Ovary (tissue), 9 donors: ENCODE data around the gene PBX1. TPM values are rescaled to one million over a fixed set of nuclear protein-coding genes. Genes with fewer than 3 reads are reported as not detected.

Experiments
- DNase-seq, 5 donors: peaks; one replicate each; pipeline ENCODE4 v3.0.0-alpha.2; 2019 to 2020
- H3K27ac ChIP-seq, 2 donors: fragments of 200-600 bp; one replicate each; pipeline versions ENCODE4 v1.5.1 to v1.8.0; 2019 to 2022
- H3K27me3 ChIP-seq: fragments of 200-600 bp; one replicate; pipeline ENCODE4 v1.8.0; 2022
- H3K36me3 ChIP-seq: fragments of 200-600 bp; sonication (generic); one replicate; pipeline ENCODE4 v1.5.1; 2019
- H3K4me1 ChIP-seq: one replicate; pipeline ENCODE4 v1.8.1; 2013; ENCODE audit warnings: mild to moderate bottlenecking, moderate library complexity; ENCODE audit not compliant: insufficient read depth
- H3K4me3 ChIP-seq: fragments of 200-600 bp; sonication (generic); one replicate; pipeline ENCODE4 v1.5.1; 2017
- H3K9me3 ChIP-seq, 2 donors: fragments of 200-600 bp in 1 of 2; sonication (generic) in 1 of 2; one replicate each; pipeline versions ENCODE4 v1.5.1 to v1.8.1; 2013 to 2019; ENCODE audit warnings: mild to moderate bottlenecking in 1 of 2, moderate library complexity in 1 of 2
- EP300 ChIP-seq: sonication (generic); formaldehyde crosslinking; IDR thresholded peaks from one replicate; pipeline ENCODE4 v1.6.1; 2017; ENCODE audit warnings: antibody characterized with exemption
- POLR2A ChIP-seq: fragments of 450-650 bp; IDR thresholded peaks from one replicate; pipeline ENCODE4 v1.6.1; 2017; ENCODE audit warnings: antibody characterized with exemption, mild to moderate bottlenecking, moderate library complexity
- WGBS, 3 donors: extraction: QIAGEN DNeasy Blood & Tissue Kit in 1 of 3; methylation state at CpG; one replicate each; pipeline versions ENCODE4 v1.1.5 to v1.1.7; 2013 to 2017; 5-methylcytosine and 5-hydroxymethylcytosine counted together
- intact Hi-C, 4 donors: fragments of 100-400 bp; cut with DNase I; formaldehyde crosslinking; loops; one replicate each; pipeline versions ENCODE4 v1.11.0 to v1.15.1; 2022 to 2023
- polyA plus RNA-seq, 2 donors: library from polyadenylated mRNA; stranded (reverse); fragments of 200-250 nt in 1 of 2; fragments of 350-450 nt in 1 of 2; fragmentation: Illumina TruSeq in 1 of 2; extraction: RNeasy Lipid Tissue Mini Kit (QIAGEN cat#74804) in 1 of 2; gene quantifications; one replicate each; pipeline ENCODE4 v1.2.3, GENCODE V29; 2013 to 2014
- total RNA-seq, 7 donors: library from RNA; depleted of rRNA in 2 of 7; stranded (reverse); fragments of >200 nt in 2 of 7; fragmentation: NEBNext Ultra II Directional in 3 of 7; extraction: Animal tissue kit (Norgen Biotek cat#: 25700) in 3 of 7; gene quantifications; one replicate each; pipeline versions ENCODE4 v1.1.0 to v1.2.4, GENCODE V29; 2016 to 2023
- TF ChIP-seq, protein P1 (sequence below), 3 donors: fragments of 450-650 bp in 2 of 3; fragments of 200-600 bp in 1 of 3; IDR thresholded peaks; one replicate each; pipeline versions ENCODE4 v1.5.1 to v1.8.0; 2016 to 2022; ENCODE audit warnings: antibody characterized with exemption in 3 of 3, mild to moderate bottlenecking in 1 of 3
- donor health status: DM: no; HTN: no; CAD: no; lungs with moderate emphysema.
- donor health status: DM: no; HTN: no; CAD: no.
- donor health status: Bipolar disorder and iron deficiency.
- donor health status: DM: yes; HTN: yes; CAD: no.
- donor health status: DM: no; HTN: no; CAD: no.
- donor health status: DM: yes; HTN: yes; CAD: no.

The PBX1 gene
- total and polyA plus RNA-seq, 9 donors: 43.7 to 220 (median 142) TPM

DNA sequence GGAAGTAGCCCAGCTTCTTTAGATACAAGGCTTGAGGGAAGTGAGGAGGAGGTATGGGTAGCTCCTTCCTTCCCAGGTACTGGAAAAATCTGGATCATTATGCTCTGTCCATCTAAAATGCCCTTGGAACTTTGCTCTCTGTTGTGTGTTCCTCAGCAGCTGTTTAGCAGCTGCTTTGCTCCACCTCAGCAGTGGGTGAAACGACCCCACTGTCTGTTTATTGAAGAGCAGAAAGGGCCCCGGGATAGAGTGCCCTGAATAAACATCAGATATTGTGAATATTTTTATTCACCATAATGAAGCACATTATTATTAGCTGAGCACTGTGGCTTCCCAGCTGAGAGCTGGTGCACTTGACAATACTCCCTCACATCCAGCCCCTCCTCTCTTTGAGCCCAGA lies 237.9 kb downstream of the PBX1 start:
- Histone ChIP-seq H3K9me3 (no peaks in the 10 kb centered on the region), H3K4me3 (no peak overlapping the region), H3K27me3 (no peaks in the 10 kb centered on the region), H3K27ac (peak overlapping the region in 1 of 2 donors; percentile 4), H3K36me3 (no peaks in the 10 kb centered on the region), H3K4me1 (peaks cover 20% of the 10 kb centered on the region)
- intact Hi-C loops: loop anchor here in 1 of 4 donors (10.0 kb wide), 1 partner anchor 232 kb away; no protein-coding TSS in a partner anchor
- TF ChIP-seq EP300 (no peak), POLR2A (no peak)
- TF ChIP-seq, protein P1, sequence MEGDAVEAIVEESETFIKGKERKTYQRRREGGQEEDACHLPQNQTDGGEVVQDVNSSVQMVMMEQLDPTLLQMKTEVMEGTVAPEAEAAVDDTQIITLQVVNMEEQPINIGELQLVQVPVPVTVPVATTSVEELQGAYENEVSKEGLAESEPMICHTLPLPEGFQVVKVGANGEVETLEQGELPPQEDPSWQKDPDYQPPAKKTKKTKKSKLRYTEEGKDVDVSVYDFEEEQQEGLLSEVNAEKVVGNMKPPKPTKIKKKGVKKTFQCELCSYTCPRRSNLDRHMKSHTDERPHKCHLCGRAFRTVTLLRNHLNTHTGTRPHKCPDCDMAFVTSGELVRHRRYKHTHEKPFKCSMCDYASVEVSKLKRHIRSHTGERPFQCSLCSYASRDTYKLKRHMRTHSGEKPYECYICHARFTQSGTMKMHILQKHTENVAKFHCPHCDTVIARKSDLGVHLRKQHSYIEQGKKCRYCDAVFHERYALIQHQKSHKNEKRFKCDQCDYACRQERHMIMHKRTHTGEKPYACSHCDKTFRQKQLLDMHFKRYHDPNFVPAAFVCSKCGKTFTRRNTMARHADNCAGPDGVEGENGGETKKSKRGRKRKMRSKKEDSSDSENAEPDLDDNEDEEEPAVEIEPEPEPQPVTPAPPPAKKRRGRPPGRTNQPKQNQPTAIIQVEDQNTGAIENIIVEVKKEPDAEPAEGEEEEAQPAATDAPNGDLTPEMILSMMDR (IDR thresholded peaks at IDR 0.05): no peak
- no peak for DNase-seq
- WGBS, 3 donors: 7 to 25% (median 12%) methylated on average over 2 of the region's 2 CpGs

DNA sequence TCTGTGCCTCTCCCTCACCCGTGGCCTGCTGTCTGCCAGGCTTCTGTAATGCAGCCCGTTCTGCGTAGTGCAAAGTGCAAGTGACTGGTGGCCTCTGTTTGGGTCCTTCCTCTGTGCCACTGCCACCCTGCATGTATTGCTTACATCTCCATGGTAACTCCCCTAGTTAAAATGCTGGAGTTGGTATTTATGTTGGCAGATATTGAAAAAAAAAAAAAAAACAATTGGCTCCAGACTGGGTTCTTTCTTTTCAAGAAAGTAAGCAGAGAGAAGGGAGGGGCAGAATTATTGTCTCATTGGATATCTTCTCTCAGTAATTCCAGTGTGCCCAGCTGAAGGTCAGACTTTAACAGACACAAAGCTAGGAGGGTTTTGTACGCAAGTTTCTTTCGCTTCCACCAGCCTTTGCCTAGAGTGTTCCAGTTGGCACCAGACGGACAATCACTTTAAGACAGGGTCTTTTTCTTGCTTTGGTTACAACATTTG lies 242.3 kb downstream of the PBX1 start:
- no peaks in the 10 kb centered on the region for H3K27me3 ChIP-seq
- H3K4me1 ChIP-seq: peaks cover 16% of the 10 kb centered on the region
- H3K4me3 ChIP-seq: no peak overlapping the region
- TF ChIP-seq, protein P1 (IDR thresholded peaks at IDR 0.05): no peak
- TF ChIP-seq POLR2A: no peak
- no peak for TF ChIP-seq EP300
- intact Hi-C loops: no loop called here
- H3K36me3 ChIP-seq: no peaks in the 10 kb centered on the region
- DNase-seq: no peak
- no peaks in the 10 kb centered on the region for H3K9me3 ChIP-seq
- H3K27ac ChIP-seq: peak overlapping the region in 1 of 2 donors; percentile 4
- WGBS, 3 donors: 49 to 76% (median 65%) methylated on average over 6 of the region's 6 CpGs

DNA sequence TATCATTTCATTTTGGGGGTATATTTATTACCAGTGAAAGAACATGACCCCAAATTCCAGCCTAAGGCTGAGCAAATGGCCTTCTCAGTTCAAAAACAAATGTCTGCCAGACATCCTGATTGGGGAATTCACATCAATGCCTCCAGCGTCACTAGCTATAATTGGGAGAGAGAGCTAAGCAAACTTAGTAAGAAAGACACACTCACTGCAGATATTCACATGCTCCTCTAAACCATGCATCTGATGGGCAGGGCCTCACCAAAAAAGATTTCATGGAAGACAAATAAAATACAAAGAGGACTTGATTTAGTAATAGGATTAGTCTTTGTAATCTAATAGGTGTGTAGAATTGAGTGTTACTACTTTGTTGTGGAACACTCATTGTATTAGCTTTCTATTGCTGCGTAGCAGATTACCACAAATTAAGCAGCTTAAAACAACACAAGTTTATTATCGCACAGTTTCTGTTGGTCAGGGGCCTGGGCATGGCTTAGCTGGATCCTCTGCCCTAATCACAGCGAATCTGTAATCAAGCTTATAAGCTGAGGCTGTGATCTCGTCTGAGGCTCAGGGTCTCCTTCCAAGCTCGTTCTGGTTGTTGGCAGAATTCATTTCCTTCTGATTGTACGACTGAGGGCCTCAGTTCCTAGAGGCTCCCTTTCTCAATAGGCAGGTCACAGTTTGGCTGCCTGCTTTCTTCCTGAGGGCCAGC lies 243.0 kb downstream of the PBX1 start:
- WGBS, 3 donors: 60 to 78% (median 67%) methylated on average over 7 of the region's 7 CpGs
- H3K27me3 ChIP-seq: no peaks in the 10 kb centered on the region
- no peak overlapping the region for H3K4me3 ChIP-seq
- no peak for DNase-seq
- H3K36me3 ChIP-seq: no peaks in the 10 kb centered on the region
- TF ChIP-seq, protein P1 (IDR thresholded peaks at IDR 0.05): no peak
- TF ChIP-seq POLR2A: no peak
- TF ChIP-seq EP300: no peak
- H3K27ac ChIP-seq: peak overlapping the region in 1 of 2 donors; percentile 54
- intact Hi-C loops: no loop called here
- no peaks in the 10 kb centered on the region for H3K9me3 ChIP-seq
- peaks cover 12% of the 10 kb centered on the region for H3K4me1 ChIP-seq

- H3K4me1 ChIP-seq: peaks cover 9% of the 10 kb centered on the region
- peak overlapping the region in 1 of 2 donors; percentile 54 for H3K27ac ChIP-seq
- H3K9me3 ChIP-seq: no peaks in the 10 kb centered on the region
- no peak for DNase-seq
- 86 to 87% (median 87%) methylated on average over 7 of the region's 7 CpGs for WGBS, 3 donors
- no peaks in the 10 kb centered on the region for H3K36me3 ChIP-seq
- no peak overlapping the region for H3K4me3 ChIP-seq
- intact Hi-C loops: no loop called here
- no peaks in the 10 kb centered on the region for H3K27me3 ChIP-seq
- TF ChIP-seq EP300: no peak
- TF ChIP-seq, protein P1 (IDR thresholded peaks at IDR 0.05): no peak
- TF ChIP-seq POLR2A: no peak
Measured at GRCh38 chr1:164802529-164803282, 243.7 kb downstream of the PBX1 start.
